ENCODE data around the gene ZNHIT2. TPM values are rescaled to one million over a fixed set of nuclear protein-coding genes. Genes with fewer than 3 reads are reported as not detected.
A peak's percentile ranks its signal among the peaks of the same experiment; 100 is the strongest.

Gene ZNHIT2
- total and polyA plus RNA-seq, 10 of the 15 experiments (the other 5 are each of a cell fraction or from before 2014, with no cell fraction given): 0.24 to 20.4 (median 15.5) TPM; not detected in 1

GRCh38 chr11:65083834-65084597 lies 33.5 kb downstream of the ZNHIT2 start, which contains the start of the genes CDCA5 and ZFPL1:
TSS of gene CDCA5 (minus strand) at chr11:65084040. CDS start at chr11:65083978, 62 bp downstream.
TSS of gene ZFPL1 (plus strand) at chr11:65084222. CDS start at chr11:65084699, 477 bp downstream.
- BruUV-seq (replicated peaks): no TSS peak
- H3K4me1 ChIP-seq (ENCODE audit: control insufficient read depth, insufficient read depth, low read length): peaks cover 24% of the 10 kb centered on the region
- no peaks in the 10 kb centered on the region for H4K20me1 ChIP-seq (ENCODE audit: control insufficient read depth, insufficient read depth)
- ChIA-PET SMC1A (ENCODE audit: uncharacterized antibody, unreplicated experiment) (interaction anchor here (1.2 to 1.3 kb wide), 2 partner anchors 18 to 43 kb away, joined by 4 read pairs; partner anchors contain the start of gene SAC3D1), RAD21 (ENCODE audit: unreplicated experiment) (interaction anchor here (1.8 kb wide), 1 partner anchor 70 kb away, joined by 6 read pairs; the partner anchor contains the start of gene ARL2), POLR2A (interaction anchor here (0.9 to 1.5 kb wide), 4 partner anchors 11 to 51 kb away, joined by 3 to 5 read pairs (median 4); no protein-coding TSS in a partner anchor), CTCF (interaction anchor here (1.3 to 2.1 kb wide), 4 partner anchors 27 to 236 kb away, joined by 3 to 11 read pairs (median 4); partner anchors contain the start of genes SNX15 and TM7SF2)
- H3K9me3 ChIP-seq (replicated peaks; ENCODE audit: control insufficient read depth, insufficient read depth, low read length): no peaks in the 10 kb centered on the region
- H3K79me2 ChIP-seq (ENCODE audit: control insufficient read depth, insufficient read depth, low read length): peaks cover 50% of the 10 kb centered on the region
- peak within 1 kb of the TSS; percentile 87 for H3K9ac ChIP-seq (ENCODE audit: control insufficient read depth, insufficient read depth, low read length)
- intact Hi-C loops (cut with micrococcal nuclease; ENCODE audit: unreplicated experiment): loop anchor here (2.0 kb wide), 1 partner anchor 71 kb away; no protein-coding TSS in a partner anchor
- peak within 1 kb of the TSS; percentile 82 for H2AFZ ChIP-seq (ENCODE audit: control insufficient read depth, low read depth, low read length)
- no peaks in the 10 kb centered on the region for H3K27me3 ChIP-seq (replicated peaks in 1 of 2; ENCODE audit: control insufficient read depth in 2 of 2, insufficient read depth in 2 of 2, low read length in 1 of 2)
- peak; percentile 75 for DNase-seq (ENCODE audit: low read depth, low spot score)
- in situ Hi-C loops (cut with MboI): no loop called here
- peak; percentile 38 for FAIRE-seq
- under 1% methylated on average over 79 of the region's 79 CpGs for WGBS (ENCODE audit: insufficient coverage, insufficient replicate concordance, low lambda C conversion rate, missing lambda C conversion rate)
- ATAC-seq: peak; percentile 82
- H3K4me3 ChIP-seq: peak within 1 kb of the TSS; percentile 86
- peak within 1 kb of the TSS; percentile 77 for H3K4me2 ChIP-seq (ENCODE audit: control insufficient read depth, insufficient read depth)
- peak within 1 kb of the TSS; percentile 84 for H3K27ac ChIP-seq (ENCODE audit: control insufficient read depth, insufficient read depth)
- H3K36me3 ChIP-seq (ENCODE audit: control insufficient read depth in 2 of 2, insufficient read depth in 2 of 2, low read length in 1 of 2): peaks cover 7 to 15% of the 10 kb centered on the region in 2 experiments
- TF ChIP-seq MAX (IDR thresholded peaks at IDR 0.05; ENCODE audit: low read depth, low read length) (peak; percentile 94), NR2C2 (IDR thresholded peaks at IDR 0.05; ENCODE audit: borderline replicate concordance, control insufficient read depth, insufficient read length, low read depth) (no peak), IRF4 (IDR thresholded peaks at IDR 0.05; ENCODE audit: low read depth, low read length) (peak; percentile 43; the same call in 1 of the 2 replicates), BACH1 (IDR thresholded peaks at IDR 0.05; ENCODE audit: borderline replicate concordance) (peak; percentile 33; the same call in 1 of the 2 replicates), HCFC1 (IDR thresholded peaks at IDR 0.05; ENCODE audit: low read length) (peak; percentile 80), RELB (IDR thresholded peaks at IDR 0.05; ENCODE audit: low read depth) (peak; percentile 95), SMAD5 (IDR thresholded peaks at IDR 0.05; ENCODE audit: low read depth) (peak; percentile 84; the same call in 1 of the 2 replicates), RFX5 (IDR thresholded peaks at IDR 0.05; ENCODE audit: low read depth, low read length) (peak; percentile 57; the same call in 1 of the 2 replicates), MEF2A (IDR thresholded peaks at IDR 0.05; ENCODE audit: insufficient read depth, low read depth, low read length) (0 out of 2 replicates have a peak, but pooled peaks have one; percentile 31), KAT2A (conservative IDR thresholded peaks at IDR 0.05; ENCODE audit: control insufficient read depth, low read depth, low read length) (no peak), NBN (IDR thresholded peaks at IDR 0.05) (peak; percentile 92), KLF5 (IDR thresholded peaks at IDR 0.05; ENCODE audit: partially characterized antibody) (peak; percentile 54), ZNF207 (IDR thresholded peaks at IDR 0.05; ENCODE audit: borderline replicate concordance) (0 out of 2 replicates have a peak, but pooled peaks have one; percentile 52), IRF3 (IDR thresholded peaks at IDR 0.05) (peak; percentile 58), CHD2 (IDR thresholded peaks at IDR 0.05; ENCODE audit: borderline replicate concordance, low read depth, low read length) (peak; percentile 92), ESRRA (IDR thresholded peaks at IDR 0.05; ENCODE audit: low read length) (peak; percentile 80), ETV6 (conservative IDR thresholded peaks at IDR 0.05 in 1 of 2, IDR thresholded peaks at IDR 0.05 in 1 of 2; ENCODE audit: borderline replicate concordance in 1 of 2, low read depth in 1 of 2) (peak in 1 of 2 experiments; percentile 40; a peak in 2 of 4 replicates), DPF2 (IDR thresholded peaks at IDR 0.05) (no peak), JUNB (IDR thresholded peaks at IDR 0.05) (no peak)

Data from GM12878 (cell line).